ENCODE results near the gene WWOX. TPM values are rescaled to one million over a fixed set of nuclear protein-coding genes. Genes with fewer than 3 reads are reported as not detected.
A peak's percentile ranks its signal among the peaks of the same experiment; 100 is the strongest.

Gene WWOX
- total and polyA plus RNA-seq, 3 donors from 2014 or later = 20.6 to 76.7 (median 64.1) TPM

DNA sequence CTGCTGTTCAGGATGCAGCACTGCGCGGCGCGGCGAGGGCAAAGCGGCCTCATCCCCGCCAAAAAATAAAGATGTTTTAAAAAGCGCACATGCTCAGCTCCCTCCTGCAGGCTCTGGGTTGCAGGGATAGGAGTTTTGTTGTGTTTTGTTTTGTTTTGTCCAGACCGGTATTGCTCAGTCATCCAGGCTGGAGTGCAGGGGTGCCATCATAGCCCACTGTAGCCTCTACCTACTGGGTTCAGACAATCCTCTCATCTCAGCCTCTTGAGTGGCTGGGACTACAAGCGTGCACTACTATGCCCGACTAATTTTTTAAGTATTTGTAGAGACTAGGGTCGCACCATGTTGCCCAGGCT lies 636 bp downstream of the WWOX start:
- H3K9me3 ChIP-seq = no peaks in the 10 kb centered on the region
- no peak for TF ChIP-seq POLR2A (IDR thresholded peaks at IDR 0.05)
- TF ChIP-seq, protein P1, sequence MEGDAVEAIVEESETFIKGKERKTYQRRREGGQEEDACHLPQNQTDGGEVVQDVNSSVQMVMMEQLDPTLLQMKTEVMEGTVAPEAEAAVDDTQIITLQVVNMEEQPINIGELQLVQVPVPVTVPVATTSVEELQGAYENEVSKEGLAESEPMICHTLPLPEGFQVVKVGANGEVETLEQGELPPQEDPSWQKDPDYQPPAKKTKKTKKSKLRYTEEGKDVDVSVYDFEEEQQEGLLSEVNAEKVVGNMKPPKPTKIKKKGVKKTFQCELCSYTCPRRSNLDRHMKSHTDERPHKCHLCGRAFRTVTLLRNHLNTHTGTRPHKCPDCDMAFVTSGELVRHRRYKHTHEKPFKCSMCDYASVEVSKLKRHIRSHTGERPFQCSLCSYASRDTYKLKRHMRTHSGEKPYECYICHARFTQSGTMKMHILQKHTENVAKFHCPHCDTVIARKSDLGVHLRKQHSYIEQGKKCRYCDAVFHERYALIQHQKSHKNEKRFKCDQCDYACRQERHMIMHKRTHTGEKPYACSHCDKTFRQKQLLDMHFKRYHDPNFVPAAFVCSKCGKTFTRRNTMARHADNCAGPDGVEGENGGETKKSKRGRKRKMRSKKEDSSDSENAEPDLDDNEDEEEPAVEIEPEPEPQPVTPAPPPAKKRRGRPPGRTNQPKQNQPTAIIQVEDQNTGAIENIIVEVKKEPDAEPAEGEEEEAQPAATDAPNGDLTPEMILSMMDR (IDR thresholded peaks at IDR 0.05) = peak; percentile 45 to 87 (median 74)
- 12 to 13% methylated on average over 6 to 12 of the region's 12 CpGs for WGBS, 2 donors
- no peaks in the 10 kb centered on the region for H3K27me3 ChIP-seq
- H3K4me1 ChIP-seq = peaks cover 11% of the 10 kb centered on the region
- no peaks in the 10 kb centered on the region for H3K36me3 ChIP-seq (ENCODE audit: low read depth, missing control alignments)
- intact Hi-C loops (cut with DNase I; ENCODE audit: low total_unique reads) = no loop called here
- H3K27ac ChIP-seq = peak overlapping the region in 1 of 2 donors; percentile 93
- H3K4me3 ChIP-seq = peak overlapping the region; percentile 72 to 96
- DNase-seq = no peak

DNA sequence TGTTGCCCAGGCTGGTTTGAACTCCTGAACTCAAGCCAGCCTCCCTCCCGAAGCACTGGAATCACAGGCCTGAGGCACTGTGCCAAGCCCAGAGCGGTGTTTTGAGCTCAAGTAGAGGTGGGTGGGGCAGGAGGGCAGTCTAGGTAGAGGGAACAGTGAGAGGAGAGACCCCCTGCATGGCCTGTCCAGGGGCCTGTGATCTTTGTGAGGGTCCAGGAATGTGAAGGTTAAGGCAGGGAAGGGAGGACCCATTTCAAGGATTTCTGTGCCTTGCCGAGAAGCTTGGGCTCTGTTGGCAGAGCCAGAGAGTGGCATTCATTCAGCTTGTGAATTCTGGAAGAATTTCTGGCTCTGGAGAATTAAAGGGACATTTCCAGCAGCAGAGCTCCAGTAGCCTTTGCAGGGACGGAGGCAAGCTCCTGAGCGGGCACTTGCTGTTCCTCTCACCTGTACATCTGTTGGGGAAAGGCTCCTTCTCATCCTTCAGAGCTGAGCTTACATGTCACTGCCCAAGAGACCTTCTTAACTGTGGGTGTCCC lies 2.7 kb downstream of the WWOX start:
- H3K4me1 ChIP-seq = peaks cover 11% of the 10 kb centered on the region
- no peak overlapping the region for H3K27ac ChIP-seq
- H3K4me3 ChIP-seq = no peak overlapping the region
- TF ChIP-seq, protein P1 (IDR thresholded peaks at IDR 0.05) = no peak
- no peak for TF ChIP-seq POLR2A (IDR thresholded peaks at IDR 0.05)
- WGBS, 2 donors = 67 to 71% methylated on average over 5 of the region's 5 CpGs
- no peaks in the 10 kb centered on the region for H3K27me3 ChIP-seq
- H3K9me3 ChIP-seq = no peaks in the 10 kb centered on the region
- H3K36me3 ChIP-seq (ENCODE audit: low read depth, missing control alignments) = no peaks in the 10 kb centered on the region
- intact Hi-C loops (cut with DNase I; ENCODE audit: low total_unique reads) = no loop called here
- DNase-seq = no peak

DNA sequence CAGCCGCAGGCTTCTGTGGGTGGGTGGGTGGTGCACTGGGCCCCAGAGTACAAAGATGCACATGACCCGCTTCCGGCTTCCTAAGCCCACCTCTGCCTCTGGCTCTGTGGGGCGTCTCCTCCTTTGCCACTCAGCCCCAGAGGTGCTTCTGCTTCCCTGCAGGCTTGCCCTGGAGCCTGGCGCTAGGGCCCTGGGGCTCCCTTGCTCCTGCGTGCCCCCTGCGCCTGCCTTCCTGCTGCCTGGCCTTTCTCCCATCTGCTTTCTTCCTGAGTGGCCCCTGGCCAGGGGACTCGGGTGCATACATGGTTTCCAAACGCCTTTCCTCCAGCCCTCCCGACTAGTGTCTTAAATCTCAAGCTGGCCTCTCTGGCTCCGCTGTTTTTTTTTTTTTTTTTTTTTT lies 3.4 kb downstream of the WWOX start:
- intact Hi-C loops (cut with DNase I; ENCODE audit: low total_unique reads) = no loop called here
- Histone ChIP-seq H3K27me3 (no peaks in the 10 kb centered on the region), H3K9me3 (no peaks in the 10 kb centered on the region), H3K4me1 (peaks cover 11% of the 10 kb centered on the region), H3K4me3 (no peak overlapping the region), H3K27ac (no peak overlapping the region), H3K36me3 (ENCODE audit: low read depth, missing control alignments) (no peaks in the 10 kb centered on the region)
- TF ChIP-seq POLR2A (IDR thresholded peaks at IDR 0.05) = no peak
- TF ChIP-seq, protein P1 (IDR thresholded peaks at IDR 0.05) = no peak
- 78 to 81% methylated on average over 11 of the region's 11 CpGs for WGBS, 2 donors
- no peak for DNase-seq

DNA sequence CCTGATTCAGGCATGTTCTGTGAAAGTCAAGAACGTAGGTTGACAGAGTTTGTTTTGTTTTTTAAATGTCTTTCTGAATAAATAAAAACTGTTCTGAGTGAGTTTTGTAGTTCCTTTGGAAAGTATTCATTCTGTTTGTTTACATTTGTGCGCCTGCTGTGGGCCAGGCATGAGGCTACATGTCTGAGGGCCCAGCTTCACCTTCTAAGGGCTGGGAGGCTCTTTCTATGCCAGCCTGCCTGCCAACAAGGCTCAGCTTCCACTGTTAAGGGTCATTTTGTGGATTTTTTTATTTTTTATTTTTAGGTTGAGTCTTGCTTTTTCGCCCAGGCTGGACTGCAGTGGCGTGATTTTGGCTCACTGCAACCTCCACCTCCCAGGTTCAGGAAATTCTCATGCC lies 6.1 kb downstream of the WWOX start:
- intact Hi-C loops (cut with DNase I; ENCODE audit: low total_unique reads) = no loop called here
- DNase-seq = no peak
- Histone ChIP-seq H3K4me1 (peaks cover 2% of the 10 kb centered on the region), H3K9me3 (no peaks in the 10 kb centered on the region), H3K27ac (no peak overlapping the region), H3K4me3 (no peak overlapping the region), H3K27me3 (no peaks in the 10 kb centered on the region), H3K36me3 (ENCODE audit: low read depth, missing control alignments) (no peaks in the 10 kb centered on the region)
- no peak for TF ChIP-seq POLR2A (IDR thresholded peaks at IDR 0.05)
- TF ChIP-seq, protein P1 (IDR thresholded peaks at IDR 0.05) = no peak
- WGBS, 2 donors = 78 to 80% methylated on average over 4 of the region's 4 CpGs

DNA sequence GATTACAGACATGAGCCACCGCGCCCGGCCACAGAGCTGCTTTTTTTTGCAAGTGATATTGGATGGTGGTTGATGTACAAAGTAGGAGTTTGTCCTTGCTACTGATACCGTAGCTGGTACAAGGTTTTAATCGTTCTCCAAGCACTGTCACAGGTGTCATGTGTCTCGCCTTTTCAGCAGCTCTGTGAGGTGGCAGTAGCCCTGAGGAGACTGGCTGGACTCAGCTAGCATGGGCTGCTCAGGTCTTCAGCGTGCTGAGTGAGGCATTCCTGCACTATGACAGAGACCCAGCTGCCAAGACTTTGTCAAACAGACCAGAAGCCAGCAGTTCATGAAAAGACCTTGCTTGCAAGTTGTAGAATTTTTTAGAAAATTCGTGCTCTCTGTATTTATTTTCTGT lies 7.2 kb downstream of the WWOX start:
- H3K36me3 ChIP-seq (ENCODE audit: low read depth, missing control alignments) = no peaks in the 10 kb centered on the region
- DNase-seq = no peak
- TF ChIP-seq, protein P1 (IDR thresholded peaks at IDR 0.05) = no peak
- TF ChIP-seq POLR2A (IDR thresholded peaks at IDR 0.05) = no peak
- no peaks in the 10 kb centered on the region for H3K27me3 ChIP-seq
- 76 to 87% methylated on average over 8 of the region's 8 CpGs for WGBS, 2 donors
- H3K4me3 ChIP-seq = no peak overlapping the region
- intact Hi-C loops (cut with DNase I; ENCODE audit: low total_unique reads) = no loop called here
- H3K27ac ChIP-seq = no peak overlapping the region
- H3K9me3 ChIP-seq = no peaks in the 10 kb centered on the region
- H3K4me1 ChIP-seq = no peaks in the 10 kb centered on the region
